Stimulated activated CD4-positive, alpha-beta T cell treated with anti-CD3 and anti-CD28 coated beads, Interleukin-4, amount 100 ng/mL, for 24 hours (primary cell): ENCODE measurements around the gene OGDHL.
"Not testable (repeated sequence)": the region's sequence is repeated elsewhere in the genome, so short reads cannot be mapped to it uniquely, and the experiment has no call there.

Source experiments
- DNase-seq: peaks from one replicate; pipeline ENCODE4 v3.0.0-alpha.2; 2020

The OGDHL gene

DNA sequence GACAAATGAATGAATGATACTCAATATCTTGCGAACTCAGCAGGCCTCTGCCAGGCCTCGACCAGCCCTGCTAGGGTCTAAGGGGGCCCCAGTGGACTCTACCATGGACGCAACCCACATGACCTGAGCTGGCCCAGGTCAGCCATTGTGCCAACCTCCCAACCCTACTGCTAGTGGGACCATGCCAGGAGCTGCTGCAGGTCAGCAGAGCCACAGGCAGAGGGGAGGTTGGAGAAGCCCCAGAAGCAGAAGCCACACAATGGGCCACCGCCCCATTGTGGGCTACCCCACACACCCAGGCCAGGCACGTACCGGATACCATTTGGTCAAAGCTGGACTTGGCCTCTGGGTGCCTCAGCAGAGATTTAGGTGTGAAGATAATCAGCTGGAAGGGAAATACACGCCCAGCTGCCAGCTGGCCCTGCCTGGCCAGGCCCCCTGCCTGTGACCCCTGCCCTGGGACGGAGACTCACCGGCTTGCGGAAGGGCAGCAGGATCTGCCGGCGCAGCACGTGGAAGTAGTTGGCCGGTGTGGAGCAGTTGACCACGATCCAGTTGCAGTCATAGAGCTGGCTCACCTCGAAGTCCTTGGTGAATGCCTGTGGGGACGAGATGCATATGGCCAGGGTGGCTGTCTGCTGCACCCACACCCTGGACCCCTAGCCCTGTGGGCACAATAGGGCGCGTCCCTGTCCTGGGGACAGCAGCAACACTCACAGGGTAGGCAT, 24.5 kb downstream of the OGDHL start:
- no peak for DNase-seq

DNA sequence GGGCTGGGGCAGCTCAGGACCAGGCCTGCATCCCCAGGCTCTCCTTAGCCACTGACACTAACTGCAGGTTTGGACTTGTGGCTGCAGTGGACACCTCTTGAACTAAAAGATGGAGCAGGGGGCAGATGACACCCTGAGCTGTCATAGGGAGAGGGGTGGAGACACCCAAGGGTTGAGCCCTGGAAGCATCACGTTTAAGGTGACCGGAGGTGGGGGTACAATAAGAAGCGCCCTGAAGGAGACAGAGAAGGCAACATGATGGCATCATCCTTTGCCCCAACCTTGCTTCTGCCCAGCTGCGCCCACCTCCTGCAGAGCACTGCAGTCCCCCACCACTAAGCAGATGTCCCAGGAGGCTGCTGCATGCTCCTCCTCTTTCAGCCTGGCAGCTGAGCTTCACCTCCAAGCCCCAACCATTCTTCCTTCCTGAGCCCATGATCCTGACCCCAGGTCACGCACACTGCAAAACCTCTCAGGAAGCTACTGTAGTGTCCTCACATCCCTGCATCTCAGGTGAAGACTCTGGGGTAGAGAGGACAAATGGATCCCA, 25.5 kb downstream of the OGDHL start:
- no peak for DNase-seq

DNA sequence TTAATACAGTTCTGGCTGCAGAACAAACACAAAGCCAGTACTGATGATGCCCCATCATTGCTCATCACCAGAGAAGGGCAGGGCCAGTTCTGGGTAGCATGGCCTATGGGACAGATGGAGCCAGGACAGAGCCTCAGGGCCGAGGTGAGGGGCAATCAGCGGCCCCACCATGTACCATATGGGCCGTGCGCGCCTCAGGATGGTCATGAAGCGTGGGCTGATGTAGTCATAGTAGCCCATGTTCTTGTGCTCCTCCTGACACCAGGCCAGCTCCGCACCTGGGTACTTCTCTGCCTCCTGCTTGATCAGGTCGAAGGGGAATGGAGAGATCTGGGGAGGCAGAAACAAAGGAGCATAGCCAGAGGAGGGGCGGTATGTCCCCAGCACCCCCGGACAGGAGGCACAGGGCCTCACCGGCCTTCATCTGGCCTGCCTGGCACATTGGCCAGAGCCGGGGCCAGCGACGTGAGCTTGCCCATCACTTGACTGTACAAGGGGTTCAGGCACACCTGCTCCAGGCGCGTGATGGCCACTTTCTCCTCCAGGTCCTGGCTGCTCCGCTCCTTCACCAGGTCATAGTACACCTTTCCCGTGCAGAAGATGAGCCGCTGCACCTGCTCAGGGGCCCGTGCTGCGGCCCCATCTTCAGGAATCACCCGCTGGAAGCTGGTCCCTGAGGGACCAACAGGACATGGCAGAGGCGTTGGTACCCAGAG, 26.1 kb downstream of the OGDHL start:
- DNase-seq: no peak

DNA sequence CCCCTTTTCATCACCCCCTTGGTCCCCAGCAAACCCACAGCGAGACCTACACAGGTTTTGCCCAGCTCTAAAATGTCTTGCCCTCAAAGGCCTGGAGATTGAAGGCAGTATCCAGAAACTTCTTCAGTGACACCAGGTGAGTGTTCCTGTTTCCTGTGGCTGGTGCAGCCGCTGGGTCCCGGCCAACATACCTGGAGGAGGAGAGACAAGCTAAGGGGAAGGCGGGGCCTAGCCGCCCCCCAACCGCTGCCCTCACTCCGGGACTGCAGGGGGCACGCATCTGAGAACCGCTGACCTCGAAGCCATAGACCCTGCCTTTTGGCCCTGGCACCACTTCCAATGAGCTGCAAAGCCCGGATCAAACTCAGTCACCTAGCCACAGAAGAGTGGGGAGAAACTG, 27.0 kb downstream of the OGDHL start:
- no peak for DNase-seq

DNA sequence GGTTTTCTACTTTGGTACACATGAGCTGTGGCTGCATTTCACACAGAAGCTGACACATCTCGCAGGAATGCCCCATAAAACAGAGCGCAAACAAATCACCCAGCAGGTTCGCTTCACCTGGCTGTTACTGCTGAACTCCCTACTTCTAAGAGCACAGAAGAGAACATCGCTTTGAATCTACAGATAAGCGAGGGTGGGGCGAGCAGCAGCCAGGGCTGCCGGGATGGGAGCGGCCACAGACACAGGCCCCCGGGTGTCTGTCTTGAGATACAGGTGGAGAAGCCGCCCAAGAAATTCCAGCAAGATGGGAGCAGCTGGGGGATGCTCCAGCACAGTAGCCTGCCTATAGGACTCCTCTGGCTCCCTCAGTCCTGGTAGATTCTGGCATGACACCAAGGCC, 27.4 kb downstream of the OGDHL start:
- no peak for DNase-seq

DNA sequence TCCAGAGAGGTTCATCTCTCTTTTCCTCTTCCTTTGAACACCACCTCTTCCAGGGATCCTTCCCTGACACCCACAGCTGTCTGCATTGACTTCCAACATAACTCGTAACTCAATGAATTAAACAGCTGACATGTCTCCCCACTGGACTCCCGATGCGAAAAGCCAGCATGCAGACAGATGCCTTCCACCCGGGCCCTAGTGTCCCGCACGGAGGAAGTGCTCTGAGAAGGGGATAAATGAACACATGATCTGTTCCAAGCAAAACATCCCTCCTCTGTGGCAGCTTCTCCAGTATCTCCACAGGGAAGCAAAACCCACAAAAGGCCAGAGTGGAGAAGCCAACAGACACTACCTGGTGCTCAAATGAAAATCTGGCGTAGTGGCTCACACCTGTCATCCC, 28.3 kb downstream of the OGDHL start:
- DNase-seq: no peak

DNA sequence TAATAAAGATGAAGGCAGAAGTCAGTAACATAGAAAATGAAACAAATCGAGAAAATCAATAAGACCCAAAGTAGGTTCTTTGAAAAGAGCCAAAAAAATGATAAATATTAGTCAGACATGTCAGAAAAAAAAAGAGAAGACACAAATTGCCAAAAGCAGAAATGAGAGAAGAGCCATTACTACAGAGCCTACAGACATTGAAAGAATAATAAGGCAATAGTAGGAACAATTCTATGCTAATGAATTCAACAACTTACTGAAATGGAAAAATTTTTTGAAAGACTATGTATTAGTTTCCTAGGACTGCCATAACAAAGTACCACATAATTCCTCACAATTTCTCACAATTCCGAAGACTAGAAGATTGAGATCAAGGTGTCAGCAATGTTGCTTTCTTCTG, 35.5 kb downstream of the OGDHL start:
- DNase-seq: no peak

DNA sequence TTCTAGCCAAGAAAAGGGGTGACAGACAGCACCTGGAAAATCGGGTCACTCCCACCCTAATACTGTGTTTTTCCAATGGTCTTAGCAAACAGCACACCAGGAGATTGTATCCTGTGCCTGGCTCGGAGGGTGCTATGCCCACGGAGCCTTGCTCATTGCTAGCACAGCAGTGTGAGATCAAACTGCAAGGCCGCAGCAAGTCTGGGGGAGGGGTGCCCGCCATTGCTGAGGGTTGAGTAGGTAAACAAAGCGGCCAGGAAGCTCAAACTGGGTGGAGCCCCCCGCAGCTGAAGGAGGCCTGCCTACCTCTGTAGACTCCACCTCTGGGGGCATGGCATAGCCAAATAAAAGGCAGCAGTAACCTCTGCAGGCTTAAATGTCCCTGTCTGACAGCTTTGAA, 47.0 kb downstream of the OGDHL start:
- not testable (repeated sequence) for DNase-seq

DNA sequence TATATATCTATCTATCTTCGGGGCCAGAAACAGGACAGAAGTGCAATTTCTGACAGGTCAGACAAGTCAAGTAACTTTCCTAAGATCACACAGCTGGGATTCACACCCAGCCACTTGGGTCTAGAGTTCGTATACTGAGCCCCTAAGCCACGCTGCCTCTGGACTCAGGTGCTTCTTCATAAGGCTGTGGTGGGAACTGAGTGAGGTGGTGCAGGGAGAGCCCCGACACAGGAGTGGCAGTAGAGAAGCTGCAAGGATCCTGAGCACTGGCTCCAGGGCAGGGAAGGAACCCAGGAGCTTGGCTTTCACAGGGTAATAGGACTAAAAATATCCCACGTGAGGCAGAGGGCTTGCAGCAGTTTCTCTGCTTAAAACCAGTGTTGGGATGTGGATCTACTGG, 48.9 kb downstream of the OGDHL start:
- no peak for DNase-seq

DNA sequence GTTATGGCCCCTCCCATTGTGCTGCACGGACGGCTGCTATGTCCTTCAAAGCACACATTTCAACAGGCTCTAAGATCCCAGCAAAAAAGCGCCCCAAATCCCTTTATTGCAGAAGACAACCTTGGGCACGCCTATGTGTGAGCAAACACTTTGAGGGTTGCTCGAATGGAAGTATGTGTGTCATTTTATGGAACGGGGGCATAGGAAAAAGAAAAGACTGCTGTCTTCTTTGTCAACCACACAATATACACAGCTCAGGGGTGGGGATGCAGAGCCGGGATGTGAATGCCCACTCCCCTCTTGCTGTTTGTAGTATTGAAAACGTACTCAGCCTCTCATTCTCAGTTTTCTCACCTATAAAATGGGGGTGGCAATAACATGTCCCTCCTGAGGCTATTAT, 50.6 kb downstream of the OGDHL start:
- no peak for DNase-seq

DNA sequence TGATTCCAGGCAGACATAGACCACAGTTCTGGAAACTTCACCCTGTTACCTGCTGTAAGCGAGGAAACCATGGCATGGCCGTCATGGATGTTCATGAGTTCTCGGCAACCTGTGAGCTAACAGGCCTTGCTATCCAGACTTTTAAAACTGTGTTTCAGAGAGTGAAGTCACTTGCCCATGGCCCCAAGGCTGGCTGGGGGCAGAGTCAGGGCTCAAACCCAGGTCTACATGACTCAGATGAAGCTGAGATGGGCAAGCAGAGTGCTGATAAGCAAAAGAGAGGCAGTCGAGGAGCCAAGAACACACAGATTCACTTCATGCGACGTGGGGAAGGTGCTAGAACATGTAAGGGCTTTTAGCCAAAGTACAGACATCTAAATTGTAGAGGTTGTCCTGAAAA, 51.2 kb downstream of the OGDHL start:
- no peak for DNase-seq

DNA sequence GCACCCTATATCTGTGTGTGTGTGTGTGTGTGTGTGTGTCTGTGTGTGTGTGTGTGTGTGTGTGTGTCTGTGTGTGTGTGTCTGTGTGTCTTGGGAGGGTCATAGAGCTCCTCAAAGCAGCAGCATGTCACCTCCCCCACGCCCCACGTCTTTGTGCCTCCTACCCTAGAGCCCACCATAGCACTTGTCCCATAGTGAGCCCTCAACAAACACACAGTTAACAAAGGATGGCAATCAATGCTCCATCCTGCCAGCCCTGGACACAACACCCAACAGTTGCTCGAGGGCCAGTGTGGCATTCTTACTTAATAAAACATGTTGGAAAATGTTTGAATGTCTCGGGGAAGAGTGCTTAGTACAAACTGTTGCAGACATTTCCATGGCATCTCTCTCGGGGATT, 52.2 kb downstream of the OGDHL start:
- DNase-seq: no peak

DNA sequence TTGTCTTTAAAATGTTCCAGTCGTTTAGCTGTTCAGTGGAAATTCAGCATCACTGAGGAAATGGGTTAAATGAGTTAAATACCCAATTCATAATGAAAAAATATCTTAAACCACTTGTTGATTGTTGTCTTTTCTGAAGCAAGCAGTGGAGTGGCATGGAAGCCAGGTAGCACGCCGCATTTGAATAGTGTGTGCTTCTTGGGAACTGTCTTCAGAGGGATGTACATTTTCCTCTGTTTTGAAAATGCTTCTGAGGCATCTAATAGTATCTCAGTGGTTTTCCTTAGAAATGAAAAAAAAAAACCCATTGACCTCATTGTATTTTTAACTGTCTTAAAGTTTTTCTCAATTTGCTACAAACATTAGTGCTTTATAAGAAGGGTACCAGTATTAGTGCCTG, 54.5 kb downstream of the OGDHL start:
- DNase-seq: no peak

DNA sequence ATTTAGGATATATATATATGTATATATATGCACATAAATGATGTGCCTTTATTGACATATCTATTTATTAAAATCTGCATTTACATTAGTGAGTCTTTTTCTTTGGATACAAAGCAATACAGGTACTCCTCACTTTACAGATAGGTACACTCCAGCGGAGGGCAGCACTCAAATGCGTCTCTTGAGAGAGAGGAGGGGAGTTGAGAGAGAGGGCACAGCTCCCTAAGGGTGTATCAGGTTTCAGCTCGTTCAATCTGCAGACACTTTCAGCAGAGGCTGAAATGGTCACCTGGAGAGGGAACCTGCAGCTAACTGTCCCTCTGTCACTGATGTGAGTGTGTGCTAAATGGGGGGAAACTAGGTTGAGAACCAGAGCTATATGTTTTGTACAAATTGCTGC, 61.1 kb downstream of the OGDHL start:
- no peak for DNase-seq

DNA sequence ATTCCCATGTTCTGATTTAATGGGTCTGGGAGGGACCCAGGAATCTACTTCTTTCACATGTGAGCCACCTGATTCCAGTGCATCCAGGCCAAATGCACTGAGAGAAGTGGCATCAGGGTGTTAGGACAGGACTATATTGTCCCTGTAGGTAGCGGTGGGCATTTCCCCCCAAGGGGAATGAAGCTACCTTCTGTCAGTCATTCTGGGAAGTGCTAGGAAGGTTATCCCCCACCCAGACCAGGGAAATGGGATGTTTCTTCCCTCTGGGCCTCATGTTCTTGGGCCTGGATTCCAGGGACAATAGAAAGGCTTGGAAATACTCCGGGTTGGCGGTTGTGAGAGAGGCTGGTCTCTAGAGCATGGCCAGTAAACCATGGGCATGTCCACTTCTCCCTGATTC, 61.9 kb downstream of the OGDHL start:
- DNase-seq: no peak

DNA sequence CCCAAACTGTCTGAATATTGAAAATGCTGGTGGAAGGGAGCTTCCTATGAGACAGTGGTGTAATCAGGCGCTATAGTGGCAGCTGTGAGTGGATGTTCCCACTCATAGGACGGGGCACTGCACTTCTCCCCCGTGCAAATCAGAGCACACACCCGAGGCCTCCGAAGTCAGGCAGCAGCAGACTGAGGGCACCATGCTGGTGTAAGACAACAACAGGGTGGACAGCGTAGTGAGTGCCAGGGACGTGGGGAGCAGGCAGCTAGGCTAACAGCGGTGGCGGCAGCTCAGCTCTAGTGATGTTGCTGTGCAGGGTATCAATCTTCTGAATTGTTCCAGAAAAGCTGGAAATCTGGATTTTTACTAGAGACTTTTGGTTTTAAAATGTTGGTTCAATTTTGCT, 63.4 kb downstream of the OGDHL start:
- no peak for DNase-seq

DNA sequence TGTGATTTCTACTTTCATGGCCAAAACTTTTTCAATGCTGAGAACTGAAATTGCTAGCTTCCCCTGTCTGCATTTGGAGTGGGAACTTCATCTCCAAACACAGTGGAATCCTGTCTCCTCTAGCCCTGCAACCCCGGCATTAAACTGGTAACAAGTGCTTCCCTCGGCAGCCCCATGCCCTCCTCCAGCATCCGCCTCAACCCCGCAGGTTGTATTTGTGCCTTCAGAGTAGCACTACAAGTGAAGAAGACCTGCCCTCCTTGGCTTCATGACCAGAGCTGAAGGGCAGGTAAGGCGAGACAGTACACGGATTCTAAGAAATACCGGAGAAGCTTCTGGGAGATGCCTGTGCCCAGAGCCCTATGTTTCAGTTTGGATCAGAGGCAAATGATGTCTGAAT, 65.8 kb downstream of the OGDHL start:
- no peak for DNase-seq

DNA sequence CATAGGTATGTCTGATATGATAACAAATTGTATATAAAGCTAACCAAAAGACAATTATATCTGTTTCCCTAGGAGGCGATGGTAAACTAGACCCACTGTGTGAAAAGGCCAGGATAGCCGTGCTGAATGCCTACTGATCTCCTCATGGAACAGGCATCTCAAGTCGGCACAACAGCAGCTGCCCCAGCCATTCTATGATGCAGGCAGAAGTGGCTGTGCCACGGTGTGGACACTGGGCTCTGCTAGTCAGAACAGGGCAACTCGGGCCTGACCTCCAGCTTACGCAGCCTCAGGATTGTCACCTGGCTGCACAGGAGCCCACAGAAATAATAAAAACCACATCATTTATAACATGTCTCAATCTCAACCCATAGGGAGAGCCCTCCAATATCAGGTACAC, 67.7 kb downstream of the OGDHL start:
- no peak for DNase-seq

DNA sequence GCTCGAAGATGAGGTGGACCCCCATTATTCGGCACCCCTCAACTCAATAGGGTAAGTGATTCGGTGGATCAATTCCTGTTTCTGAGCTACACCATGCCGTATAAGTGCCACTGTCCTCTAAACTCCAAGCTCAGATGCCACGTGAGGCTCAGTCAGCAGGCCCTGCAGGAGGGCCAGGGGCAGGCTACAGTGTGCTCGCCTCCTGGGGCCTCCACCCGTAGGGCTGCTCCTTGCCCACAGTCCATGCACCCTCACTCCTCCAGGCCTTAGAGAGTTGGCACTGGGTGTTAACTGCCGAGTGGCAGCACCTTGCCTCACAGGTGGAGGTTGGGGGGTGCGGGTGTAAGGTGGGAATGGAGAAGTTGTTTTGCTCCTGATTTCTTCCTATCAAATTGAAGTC, 70.5 kb downstream of the OGDHL start:
- DNase-seq: no peak

DNA sequence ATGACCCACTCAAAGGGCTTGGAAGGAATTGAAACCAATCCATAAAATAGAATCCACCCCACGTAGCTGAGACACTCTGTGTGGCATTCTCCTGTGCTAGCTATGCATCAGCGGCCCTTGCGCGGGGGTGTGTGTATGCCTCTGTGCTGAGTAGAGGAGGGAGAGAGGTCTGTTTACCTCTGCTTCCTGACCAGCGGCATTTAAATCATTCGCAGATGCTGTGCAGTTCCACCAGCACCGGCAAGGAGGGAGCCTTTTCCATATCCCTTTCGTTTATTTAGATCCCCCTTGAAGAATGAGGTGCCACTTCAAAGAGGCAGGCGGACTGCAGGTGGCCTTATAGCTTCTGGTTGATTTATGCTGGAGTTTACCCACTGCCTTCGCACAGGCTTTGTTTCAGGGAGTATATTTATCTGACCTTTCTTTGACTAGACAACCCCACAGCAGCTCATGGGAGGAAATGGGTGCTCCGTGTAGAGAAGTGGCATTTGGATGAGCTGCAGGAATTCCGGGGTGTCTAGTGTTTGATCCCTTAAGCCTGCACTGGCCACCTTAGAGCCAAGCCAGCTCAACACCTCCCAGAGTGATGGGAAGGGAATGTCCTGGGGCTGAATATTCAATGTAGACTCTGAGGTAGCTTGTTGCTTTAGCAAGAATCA, 71.3 kb downstream of the OGDHL start:
- DNase-seq: no peak

DNA sequence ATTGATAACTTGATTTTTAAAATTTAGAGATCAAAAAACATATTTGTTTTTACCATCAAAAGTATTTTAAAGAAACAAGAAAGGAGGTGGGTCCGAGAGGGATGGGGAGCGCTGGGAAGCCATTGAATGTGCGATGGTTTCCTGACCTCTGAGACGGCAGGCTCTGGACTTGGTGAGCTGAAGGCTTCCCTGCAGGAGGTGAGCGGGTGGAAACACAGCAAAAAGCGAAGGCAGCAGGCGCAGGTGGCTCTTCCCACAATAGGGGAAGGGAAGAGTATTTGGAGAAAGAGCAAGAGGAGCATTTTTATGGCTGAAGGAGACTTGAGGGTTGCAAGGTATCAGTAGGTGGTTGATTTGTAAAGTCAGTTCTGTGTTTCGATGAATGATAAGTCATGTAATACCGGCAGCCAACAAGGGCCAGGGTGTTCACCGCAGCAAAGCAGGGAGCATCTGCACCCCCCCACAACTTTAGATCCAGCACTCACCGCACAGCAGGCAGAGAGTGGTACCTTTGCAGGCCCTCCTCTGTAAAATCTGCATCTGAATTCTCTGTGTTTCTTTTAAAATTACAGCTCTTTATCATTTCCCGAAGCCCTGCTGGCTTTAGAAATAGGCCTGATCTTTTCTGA, 72.1 kb downstream of the OGDHL start:
- DNase-seq: no peak

DNA sequence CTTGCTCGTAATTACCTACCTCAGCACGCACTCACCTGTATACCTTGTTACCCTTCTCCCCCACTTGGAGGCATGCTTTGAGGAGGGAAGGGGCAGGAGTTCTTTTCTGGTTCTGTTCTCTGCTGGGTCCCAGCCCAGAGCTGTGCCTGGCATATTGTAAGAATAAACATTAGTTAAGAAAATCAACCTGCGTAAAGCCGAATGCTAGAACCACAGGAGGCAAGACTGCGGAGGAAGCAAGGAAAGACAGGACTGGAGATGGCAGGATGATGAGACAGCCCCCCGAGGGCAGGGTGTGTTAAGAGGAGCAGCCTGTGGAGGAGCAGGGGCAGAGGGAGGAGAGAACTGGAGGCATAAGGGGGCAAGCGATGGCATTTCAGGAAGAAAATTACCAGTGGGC, 73.2 kb downstream of the OGDHL start:
- DNase-seq: no peak

DNA sequence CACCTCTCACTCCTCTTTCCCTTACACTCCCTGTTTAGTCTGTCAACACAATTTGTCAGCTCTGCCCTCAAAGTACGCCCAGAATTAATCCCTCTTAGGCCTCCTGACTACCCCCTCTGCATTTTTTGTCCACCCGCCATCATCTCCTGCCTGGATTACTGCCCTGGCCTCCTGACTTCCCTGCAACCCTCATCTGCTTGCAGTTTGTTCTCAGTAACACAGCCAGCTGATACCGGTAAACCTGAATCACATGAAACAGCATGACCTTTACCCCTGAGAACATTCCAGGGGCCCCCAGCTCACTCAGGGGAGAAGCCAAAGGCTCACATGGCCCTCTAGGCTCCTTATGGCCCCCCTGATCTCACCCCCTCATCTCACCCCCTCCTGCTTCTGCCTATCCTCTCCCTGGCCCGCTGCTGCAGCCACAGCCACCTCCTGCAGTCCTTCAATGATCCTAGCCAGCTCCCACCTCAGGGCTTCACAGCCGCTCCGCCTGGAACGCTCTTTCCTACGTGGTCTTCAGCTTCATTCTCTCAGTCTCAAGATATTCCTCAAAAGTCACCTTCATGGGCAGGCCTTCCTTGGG, 73.8 kb downstream of the OGDHL start:
- DNase-seq: no peak
